SJCRH30 (cell line): Measurements from ENCODE around the gene ZNF296. TPM values are rescaled to one million over a fixed set of nuclear protein-coding genes. Genes with fewer than 3 reads are reported as not detected.

Source experiments
- DNase-seq, 2 experiments: peaks; one replicate each; pipeline ENCODE4 v3.0.0-alpha.2; 2015 to 2020
- H3K27ac ChIP-seq: fragments of 250-450 bp; sonication (Bioruptor Pico); 2 replicates; pipeline ENCODE4 v1.5.1; 2020; ENCODE audit warnings: mild to moderate bottlenecking, moderate library complexity
- H3K27me3 ChIP-seq: fragments of 250-450 bp; sonication (Bioruptor Pico); 2 replicates; pipeline ENCODE4 v1.5.1; 2020; ENCODE audit warnings: mild to moderate bottlenecking, moderate library complexity
- H3K36me3 ChIP-seq: fragments of 250-450 bp; sonication (Bioruptor Pico); 2 replicates; pipeline ENCODE4 v1.5.1; 2020; ENCODE audit warnings: mild to moderate bottlenecking, moderate library complexity
- H3K4me1 ChIP-seq: fragments of 250-450 bp; sonication (Bioruptor Pico); 2 replicates; pipeline ENCODE4 v1.5.1; 2020; ENCODE audit warnings: mild to moderate bottlenecking, moderate library complexity
- H3K4me3 ChIP-seq: fragments of 250-450 bp; sonication (Bioruptor Pico); 2 replicates; pipeline ENCODE4 v1.5.1; 2020; ENCODE audit warnings: mild to moderate bottlenecking, moderate library complexity
- H3K9me3 ChIP-seq: fragments of 250-450 bp; sonication (Bioruptor Pico); replicated peaks from 2 replicates; pipeline ENCODE4 v1.5.1; 2020; ENCODE audit warnings: mild to moderate bottlenecking, moderate library complexity
- total RNA-seq: library from RNA; depleted of rRNA; stranded (reverse); fragments of >200 nt; shearing (Covaris generic); gene quantifications from 2 replicates; pipeline ENCODE4 v1.2.3, GENCODE V29; 2014

Gene ZNF296
- total RNA-seq, 1 experiment from 2014 or later, result not detected

- Histone ChIP-seq H3K4me1 (no peaks in the 10 kb centered on the region), H3K27ac (no peak overlapping the region), H3K27me3 (no peaks in the 10 kb centered on the region), H3K36me3 (peaks cover 35% of the 10 kb centered on the region), H3K4me3 (no peak overlapping the region), H3K9me3 (no peaks in the 10 kb centered on the region)
- DNase-seq, result no peak
These were observed 9.2 kb downstream of the ZNF296 start for GRCh38 chr19:45066921-45067661.

- H3K27ac ChIP-seq, result no peak overlapping the region
- no peaks in the 10 kb centered on the region for H3K9me3 ChIP-seq
- DNase-seq, result no peak
- H3K4me3 ChIP-seq, result no peak overlapping the region
- peaks cover 57% of the 10 kb centered on the region for H3K36me3 ChIP-seq
- H3K4me1 ChIP-seq, result no peaks in the 10 kb centered on the region
- no peaks in the 10 kb centered on the region for H3K27me3 ChIP-seq
These were observed 12.2 kb downstream of the ZNF296 start for GRCh38 chr19:45063851-45064801.

- H3K4me3 ChIP-seq, result no peak overlapping the region
- no peaks in the 10 kb centered on the region for H3K4me1 ChIP-seq
- no peak overlapping the region for H3K27ac ChIP-seq
- DNase-seq, result no peak
- H3K36me3 ChIP-seq, result peaks cover 65% of the 10 kb centered on the region
- no peaks in the 10 kb centered on the region for H3K9me3 ChIP-seq
- H3K27me3 ChIP-seq, result no peaks in the 10 kb centered on the region
These were observed 14.3 kb downstream of the ZNF296 start for GRCh38 chr19:45061965-45062364.

GRCh38 chr19:45059258-45059965, 16.9 kb downstream of the ZNF296 start:
- no peak overlapping the region for H3K4me3 ChIP-seq
- peaks cover 72% of the 10 kb centered on the region for H3K36me3 ChIP-seq
- no peaks in the 10 kb centered on the region for H3K4me1 ChIP-seq
- DNase-seq, result peak; percentile 82 to 91
- H3K27me3 ChIP-seq, result no peaks in the 10 kb centered on the region
- H3K27ac ChIP-seq, result no peak overlapping the region
- no peaks in the 10 kb centered on the region for H3K9me3 ChIP-seq

GRCh38 chr19:45058622-45059159, 17.6 kb downstream of the ZNF296 start:
- no peak overlapping the region for H3K4me3 ChIP-seq
- no peak overlapping the region for H3K27ac ChIP-seq
- no peaks in the 10 kb centered on the region for H3K4me1 ChIP-seq
- H3K36me3 ChIP-seq, result peaks cover 76% of the 10 kb centered on the region
- H3K27me3 ChIP-seq, result no peaks in the 10 kb centered on the region
- no peak for DNase-seq
- H3K9me3 ChIP-seq, result no peaks in the 10 kb centered on the region

- Histone ChIP-seq H3K27ac (no peak overlapping the region), H3K4me3 (no peak overlapping the region), H3K9me3 (no peaks in the 10 kb centered on the region), H3K4me1 (no peaks in the 10 kb centered on the region), H3K27me3 (no peaks in the 10 kb centered on the region), H3K36me3 (peaks cover 76% of the 10 kb centered on the region)
- DNase-seq, result no peak
These were observed 18.8 kb downstream of the ZNF296 start for GRCh38 chr19:45057444-45057843.

GRCh38 chr19:45056831-45057230, 19.4 kb downstream of the ZNF296 start:
- H3K4me3 ChIP-seq, result no peak overlapping the region
- no peaks in the 10 kb centered on the region for H3K4me1 ChIP-seq
- H3K27ac ChIP-seq, result no peak overlapping the region
- no peaks in the 10 kb centered on the region for H3K27me3 ChIP-seq
- no peaks in the 10 kb centered on the region for H3K9me3 ChIP-seq
- no peak for DNase-seq
- H3K36me3 ChIP-seq, result peaks cover 70% of the 10 kb centered on the region

GRCh38 chr19:45051929-45052579, 24.2 kb downstream of the ZNF296 start:
- Histone ChIP-seq H3K4me3 (no peak overlapping the region), H3K9me3 (no peaks in the 10 kb centered on the region), H3K4me1 (peaks cover under 1% of the 10 kb centered on the region; the same call in 1 of the 2 replicates), H3K27ac (no peak overlapping the region), H3K36me3 (peaks cover 32% of the 10 kb centered on the region), H3K27me3 (no peaks in the 10 kb centered on the region)
- DNase-seq, result no peak

GRCh38 chr19:45050036-45050435, 26.2 kb downstream of the ZNF296 start:
- no peaks in the 10 kb centered on the region for H3K9me3 ChIP-seq
- DNase-seq, result no peak
- H3K27me3 ChIP-seq, result no peaks in the 10 kb centered on the region
- H3K27ac ChIP-seq, result no peak overlapping the region
- H3K36me3 ChIP-seq, result peaks cover 33% of the 10 kb centered on the region
- H3K4me3 ChIP-seq, result no peak overlapping the region
- H3K4me1 ChIP-seq, result peaks cover 5% of the 10 kb centered on the region; the same call in 1 of the 2 replicates

GRCh38 chr19:45049073-45049736, 27.1 kb downstream of the ZNF296 start:
- no peak for DNase-seq
- Histone ChIP-seq H3K27me3 (no peaks in the 10 kb centered on the region), H3K27ac (no peak overlapping the region), H3K36me3 (peaks cover 35% of the 10 kb centered on the region), H3K9me3 (no peaks in the 10 kb centered on the region), H3K4me3 (no peak overlapping the region), H3K4me1 (peaks cover 5% of the 10 kb centered on the region; the same call in 1 of the 2 replicates)

- Histone ChIP-seq H3K27ac (0 out of 2 replicates have a peak overlapping the region, but pooled peaks have one; percentile 14), H3K9me3 (no peaks in the 10 kb centered on the region), H3K36me3 (peaks cover 39% of the 10 kb centered on the region), H3K4me1 (peaks cover 5% of the 10 kb centered on the region; the same call in 1 of the 2 replicates), H3K4me3 (no peak overlapping the region), H3K27me3 (no peaks in the 10 kb centered on the region)
- peak in 1 of 2 experiments; percentile 37 for DNase-seq
These were observed 29.0 kb downstream of the ZNF296 start for GRCh38 chr19:45047188-45047797.

GRCh38 chr19:45046355-45046754, 29.9 kb downstream of the ZNF296 start:
- Histone ChIP-seq H3K4me1 (peaks cover 5% of the 10 kb centered on the region; the same call in 1 of the 2 replicates), H3K4me3 (no peak overlapping the region), H3K27me3 (no peaks in the 10 kb centered on the region), H3K36me3 (peaks cover 48% of the 10 kb centered on the region), H3K27ac (no peak overlapping the region), H3K9me3 (no peaks in the 10 kb centered on the region)
- DNase-seq, result no peak

- no peak overlapping the region for H3K27ac ChIP-seq
- no peaks in the 10 kb centered on the region for H3K9me3 ChIP-seq
- H3K27me3 ChIP-seq, result no peaks in the 10 kb centered on the region
- DNase-seq, result no peak
- H3K4me3 ChIP-seq, result no peak overlapping the region
- H3K4me1 ChIP-seq, result peaks cover 5% of the 10 kb centered on the region; the same call in 1 of the 2 replicates
- H3K36me3 ChIP-seq, result peaks cover 52% of the 10 kb centered on the region
These were observed 30.5 kb downstream of the ZNF296 start for GRCh38 chr19:45045671-45046353.
